Measurements from ENCODE around the gene URAD. TPM values are rescaled to one million over a fixed set of nuclear protein-coding genes. Genes with fewer than 3 reads are reported as not detected.

URAD gene
- total RNA-seq, 4 donors from 2014 or later: not detected

DNA sequence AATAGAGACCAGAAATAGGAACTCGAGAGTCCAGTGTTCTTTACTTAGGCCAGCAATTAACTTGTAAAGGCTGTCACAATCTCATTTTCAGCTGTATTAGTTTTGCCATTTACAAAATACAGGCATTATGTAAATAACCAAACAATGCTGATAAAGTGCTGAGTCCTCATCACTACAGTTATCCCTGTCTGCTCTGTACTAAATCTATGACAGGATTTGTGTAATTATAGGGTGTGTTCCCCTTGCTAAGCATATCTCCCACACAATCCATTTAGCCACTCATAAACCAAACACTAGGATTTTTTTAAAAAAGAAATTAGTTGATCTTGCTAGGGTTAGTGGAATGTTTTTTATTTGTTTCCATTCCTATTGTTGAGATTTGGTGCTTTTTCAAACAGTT, 45.5 kb downstream of the URAD start:
- intact Hi-C loops (cut with DNase I; ENCODE audit: low total_unique reads): no loop called here
- TF ChIP-seq POLR2A (IDR thresholded peaks at IDR 0.05): no peak
- TF ChIP-seq, protein P1, sequence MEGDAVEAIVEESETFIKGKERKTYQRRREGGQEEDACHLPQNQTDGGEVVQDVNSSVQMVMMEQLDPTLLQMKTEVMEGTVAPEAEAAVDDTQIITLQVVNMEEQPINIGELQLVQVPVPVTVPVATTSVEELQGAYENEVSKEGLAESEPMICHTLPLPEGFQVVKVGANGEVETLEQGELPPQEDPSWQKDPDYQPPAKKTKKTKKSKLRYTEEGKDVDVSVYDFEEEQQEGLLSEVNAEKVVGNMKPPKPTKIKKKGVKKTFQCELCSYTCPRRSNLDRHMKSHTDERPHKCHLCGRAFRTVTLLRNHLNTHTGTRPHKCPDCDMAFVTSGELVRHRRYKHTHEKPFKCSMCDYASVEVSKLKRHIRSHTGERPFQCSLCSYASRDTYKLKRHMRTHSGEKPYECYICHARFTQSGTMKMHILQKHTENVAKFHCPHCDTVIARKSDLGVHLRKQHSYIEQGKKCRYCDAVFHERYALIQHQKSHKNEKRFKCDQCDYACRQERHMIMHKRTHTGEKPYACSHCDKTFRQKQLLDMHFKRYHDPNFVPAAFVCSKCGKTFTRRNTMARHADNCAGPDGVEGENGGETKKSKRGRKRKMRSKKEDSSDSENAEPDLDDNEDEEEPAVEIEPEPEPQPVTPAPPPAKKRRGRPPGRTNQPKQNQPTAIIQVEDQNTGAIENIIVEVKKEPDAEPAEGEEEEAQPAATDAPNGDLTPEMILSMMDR (IDR thresholded peaks at IDR 0.05): no peak
- H3K9me3 ChIP-seq: no peaks in the 10 kb centered on the region
- no peak overlapping the region for H3K4me3 ChIP-seq
- DNase-seq: no peak
- H3K36me3 ChIP-seq: no peaks in the 10 kb centered on the region
- H3K27me3 ChIP-seq: no peaks in the 10 kb centered on the region
- no peak overlapping the region for H3K27ac ChIP-seq
- H3K4me1 ChIP-seq: no peaks in the 10 kb centered on the region

DNA sequence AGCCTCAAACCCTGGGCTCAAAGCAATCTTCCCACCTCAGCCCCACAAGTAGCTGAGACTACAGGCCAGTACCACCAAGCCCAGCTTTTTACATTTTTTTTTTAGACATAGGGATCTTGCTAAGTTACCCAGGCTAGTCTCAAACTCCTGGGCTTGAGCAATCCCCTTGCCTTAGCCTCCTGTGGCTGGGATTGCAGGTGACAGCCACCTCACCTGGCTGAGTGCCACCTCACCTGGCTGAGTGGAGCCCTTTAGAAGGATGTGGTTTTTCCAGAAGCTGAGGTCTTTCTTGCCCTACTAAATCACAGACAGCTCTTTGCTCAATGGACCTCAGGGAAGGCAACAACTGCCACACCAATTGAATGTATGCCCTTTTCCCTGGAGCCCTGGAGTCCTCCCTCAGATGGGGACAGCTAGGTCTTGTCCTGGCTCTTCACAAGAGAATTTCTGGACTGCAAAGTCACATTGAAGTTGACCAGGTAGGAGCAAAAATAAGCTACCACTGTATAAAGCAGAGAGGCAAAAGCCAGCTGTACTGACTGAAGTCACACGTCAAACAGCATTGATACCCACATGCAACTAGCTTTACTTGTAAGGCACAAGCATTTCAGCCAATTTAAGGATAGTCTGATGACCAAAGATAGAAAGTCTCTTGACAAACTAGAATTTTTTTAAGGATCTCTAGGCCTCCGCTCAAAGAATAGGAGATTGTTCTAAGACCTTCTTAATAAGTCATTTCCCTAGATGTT, 54.7 kb downstream of the URAD start:
- Histone ChIP-seq H3K4me1 (no peaks in the 10 kb centered on the region), H3K27me3 (peaks cover 0 to 8% of the 10 kb centered on the region in 2 donors), H3K27ac (no peak overlapping the region), H3K36me3 (no peaks in the 10 kb centered on the region), H3K9me3 (no peaks in the 10 kb centered on the region), H3K4me3 (no peak overlapping the region)
- intact Hi-C loops (cut with DNase I; ENCODE audit: low total_unique reads): no loop called here
- no peak for DNase-seq
- no peak for TF ChIP-seq POLR2A (IDR thresholded peaks at IDR 0.05)

DNA sequence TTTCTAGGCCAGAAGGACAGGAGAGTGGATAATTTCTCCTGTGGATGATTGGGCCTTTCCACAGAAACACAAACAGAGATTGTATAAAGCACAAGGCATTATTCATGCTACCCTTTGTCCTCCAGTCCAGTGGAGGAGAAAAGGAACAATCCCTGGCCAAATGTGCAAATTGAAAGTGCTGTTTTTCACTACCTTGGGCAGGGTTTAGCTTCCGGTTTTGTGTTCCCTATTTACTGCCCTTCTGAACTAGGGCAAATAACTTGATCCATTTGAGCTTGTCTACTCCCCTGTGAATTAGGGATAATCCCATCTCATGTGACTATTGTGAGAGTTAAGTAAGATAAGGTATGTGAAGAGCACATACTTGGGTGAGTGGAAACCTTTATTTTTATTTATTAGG, 55.4 kb downstream of the URAD start:
- Histone ChIP-seq H3K9me3 (no peaks in the 10 kb centered on the region), H3K4me1 (no peaks in the 10 kb centered on the region), H3K27me3 (peaks cover 0 to 15% of the 10 kb centered on the region in 2 donors), H3K36me3 (no peaks in the 10 kb centered on the region), H3K27ac (no peak overlapping the region), H3K4me3 (no peak overlapping the region)
- TF ChIP-seq, protein P1 (IDR thresholded peaks at IDR 0.05): no peak
- no peak for TF ChIP-seq POLR2A (IDR thresholded peaks at IDR 0.05)
- no peak for DNase-seq
- intact Hi-C loops (cut with DNase I; ENCODE audit: low total_unique reads): no loop called here

DNA sequence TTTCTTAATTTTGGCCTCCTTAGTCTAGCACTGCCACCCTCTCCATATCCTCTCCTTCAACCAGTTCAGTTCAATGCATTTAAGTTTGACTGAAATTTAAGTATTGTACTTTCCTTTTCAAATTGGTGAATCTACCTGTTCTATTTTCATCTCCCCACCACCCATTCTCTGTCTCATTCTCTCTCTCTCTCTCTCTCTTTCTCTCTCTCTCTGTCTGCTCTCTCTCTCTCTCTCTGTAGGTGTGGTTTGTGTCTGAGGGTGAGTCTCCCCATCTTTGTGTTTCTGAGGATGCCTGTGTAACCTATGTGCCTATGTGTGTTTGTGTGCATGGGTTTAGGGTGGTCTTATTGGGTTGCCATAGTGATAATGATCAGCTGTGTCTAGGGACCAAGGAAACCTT, 58.6 kb downstream of the URAD start:
- intact Hi-C loops (cut with DNase I; ENCODE audit: low total_unique reads): no loop called here
- H3K36me3 ChIP-seq: no peaks in the 10 kb centered on the region
- H3K9me3 ChIP-seq: no peaks in the 10 kb centered on the region
- H3K4me3 ChIP-seq: no peak overlapping the region
- peaks cover under 1 to 45% of the 10 kb centered on the region in 2 donors for H3K27me3 ChIP-seq
- H3K4me1 ChIP-seq: no peaks in the 10 kb centered on the region
- no peak overlapping the region for H3K27ac ChIP-seq
- no peak for DNase-seq
- TF ChIP-seq, protein P1 (IDR thresholded peaks at IDR 0.05): no peak
- no peak for TF ChIP-seq POLR2A (IDR thresholded peaks at IDR 0.05)

DNA sequence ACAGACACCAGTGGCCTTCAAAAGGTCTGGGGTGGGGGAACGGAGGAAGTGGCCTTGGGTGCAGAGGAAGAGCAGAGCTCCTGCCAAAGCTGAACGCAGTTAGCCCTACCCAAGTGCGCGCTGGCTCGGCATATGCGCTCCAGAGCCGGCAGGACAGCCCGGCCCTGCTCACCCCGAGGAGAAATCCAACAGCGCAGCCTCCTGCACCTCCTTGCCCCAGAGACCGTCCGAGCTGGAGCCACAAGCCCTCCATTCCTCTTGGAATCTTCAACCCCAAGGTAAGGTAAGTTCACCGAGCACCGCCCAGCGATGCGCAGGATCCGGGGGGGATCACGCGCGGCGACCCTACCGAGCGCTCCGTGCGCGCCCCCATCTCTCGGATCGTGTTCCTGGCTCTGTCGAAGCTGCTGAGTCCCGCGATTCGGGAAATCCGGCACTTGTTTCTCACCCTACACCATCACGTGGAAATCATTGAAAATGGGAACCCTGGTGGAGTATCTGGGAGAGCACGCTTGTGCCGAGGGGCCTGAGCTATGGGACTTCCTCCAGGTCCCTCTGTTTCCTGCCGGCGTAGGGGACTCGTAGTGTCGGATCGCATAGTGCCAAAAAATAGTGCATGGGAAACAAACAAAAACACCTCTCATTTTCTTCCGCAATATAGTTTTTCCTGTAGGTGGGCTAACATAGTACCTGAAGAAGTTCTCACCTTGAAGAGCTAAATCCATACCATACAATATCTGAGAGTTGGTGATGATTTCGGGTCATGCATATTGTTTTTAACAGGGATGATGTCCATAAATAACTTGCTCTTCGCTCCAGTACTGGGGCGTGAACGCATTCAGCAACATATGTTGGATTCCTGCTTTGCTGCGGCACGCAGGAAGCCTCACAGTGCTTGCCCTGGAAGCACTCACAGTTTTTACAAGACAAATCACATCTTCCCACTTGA, 59.4 kb downstream of the URAD start:
- no peak for DNase-seq
- Histone ChIP-seq H3K4me3 (no peak overlapping the region), H3K27me3 (peaks cover 2 to 50% of the 10 kb centered on the region in 2 donors), H3K9me3 (no peaks in the 10 kb centered on the region), H3K27ac (no peak overlapping the region), H3K4me1 (no peaks in the 10 kb centered on the region), H3K36me3 (no peaks in the 10 kb centered on the region)
- intact Hi-C loops (cut with DNase I; ENCODE audit: low total_unique reads): no loop called here
- TF ChIP-seq, protein P1 (IDR thresholded peaks at IDR 0.05): no peak
- no peak for TF ChIP-seq POLR2A (IDR thresholded peaks at IDR 0.05)
